ENCODE data around the gene SNAI3. TPM values are rescaled to one million over a fixed set of nuclear protein-coding genes. Genes with fewer than 3 reads are reported as not detected.
A peak's percentile ranks its signal among the peaks of the same experiment; 100 is the strongest.

The SNAI3 gene
- total and polyA plus RNA-seq, 2 of the 8 experiments (the other 6 are each of a cell fraction or from before 2014, with no cell fraction given) = 8.5 to 13.3 TPM

- peak in 1 of 2 experiments; percentile 90 for DNase-seq (ENCODE audit: low read depth in 1 of 2, low spot score in 2 of 2)
- POLR2A ChIA-PET (ENCODE audit: partially characterized antibody) = interaction anchor here (1.2 to 4.9 kb wide), 5 partner anchors 9 to 21 kb away, joined by 4 to 35 read pairs (median 5); partner anchors contain the start of genes IL17C and MVD
- 2% methylated on average over 18 of the region's 41 CpGs; no CpG with 5 or more reads in 1 of the 2 experiments for WGBS, 2 experiments (ENCODE audit: extremely low coverage in 1 of 2, insufficient coverage in 1 of 2, insufficient read length in 1 of 2, insufficient replicate concordance in 2 of 2, low coverage in 1 of 2, low lambda C conversion rate in 2 of 2, missing lambda C conversion rate in 1 of 2)
- TF ChIP-seq POLR2AphosphoS5 (IDR thresholded peaks at IDR 0.05; ENCODE audit: low read depth, low read length) (peak; percentile 64), RBBP5 (IDR thresholded peaks at IDR 0.05; ENCODE audit: borderline replicate concordance, low read depth, low read length) (0 out of 2 replicates have a peak, but pooled peaks have one; percentile 31), MAX (IDR thresholded peaks at IDR 0.05) (peak; percentile 63), SP1 (IDR thresholded peaks at IDR 0.05; ENCODE audit: low read depth, low read length) (no peak), PHF8 (conservative IDR thresholded peaks at IDR 0.05; ENCODE audit: low read depth, low read length) (peak; percentile 41; the same call in 1 of the 2 replicates), ASH2L (IDR thresholded peaks at IDR 0.05; ENCODE audit: low read length) (peak; percentile 59), KDM4A (IDR thresholded peaks at IDR 0.05; ENCODE audit: low read depth, low read length, severe bottlenecking) (peak; percentile 49), CREB1 (IDR thresholded peaks at IDR 0.05) (0 out of 2 replicates have a peak, but pooled peaks have one; percentile 25), POLR2A (IDR thresholded peaks at IDR 0.05; ENCODE audit: control extremely low read depth in 1 of 2, low read depth in 2 of 2, low read length in 2 of 2) (peak in 1 of 2 experiments; percentile 69; a peak in 1 of 3 replicates), SIN3A (conservative IDR thresholded peaks at IDR 0.05 in 1 of 2, IDR thresholded peaks at IDR 0.05 in 1 of 2; ENCODE audit: low read depth in 1 of 2, low read length in 2 of 2) (0 out of 4 replicates have a peak, but pooled peaks of 1 of the 2 experiments have one; percentile 25), EZH2 (IDR thresholded peaks at IDR 0.05; ENCODE audit: low read depth, low read length, severe bottlenecking) (no peak), JUN (IDR thresholded peaks at IDR 0.05; ENCODE audit: low read depth, low read length) (no peak)
Measured at GRCh38 chr16:88650749-88651275, 35.5 kb downstream of the SNAI3 start, which contains the start of gene CYBA. Gene CYBA, minus strand, starts transcription at chr16:88651053. Its CDS starts 40 bp downstream, at chr16:88651013.

More at GRCh38 chr16:88650749-88651275, 35.5 kb downstream of the SNAI3 start, which contains the start of gene CYBA:
- Histone ChIP-seq H3K36me3 (ENCODE audit: control insufficient read depth in 2 of 4, insufficient read depth in 4 of 4, low read length in 3 of 4) (peaks cover 3 to 19% (median 4%) of the 10 kb centered on the region in 4 experiments; a peak in 7 of 8 replicates), H2BK5ac (ENCODE audit: low read depth, low read length) (peak within 1 kb of the TSS; percentile 69; the same call in 1 of the 2 replicates), H2BK12ac (ENCODE audit: low read depth, low read length) (peak within 1 kb of the TSS; percentile 27; the same call in 1 of the 2 replicates), H4K91ac (replicated peaks; ENCODE audit: insufficient read length, low read length) (no peak within 1 kb of the TSS), H2AK5ac (ENCODE audit: low read depth, low read length) (peak within 1 kb of the TSS; percentile 30; the same call in 1 of the 2 replicates), H3K18ac (ENCODE audit: extremely low read depth, low read length) (peak within 1 kb of the TSS; percentile 96), H3K9ac (replicated peaks in 1 of 4; ENCODE audit: extremely low read depth in 1 of 4, low read depth in 3 of 4, low read length in 3 of 4) (peak within 1 kb of the TSS; percentile 56 to 60 (median 58)), H2BK15ac (ENCODE audit: low read length) (no peak within 1 kb of the TSS), H3K4me2 (ENCODE audit: insufficient read depth in 1 of 2, low read depth in 2 of 2, low read length in 2 of 2) (peak within 1 kb of the TSS; percentile 80 to 92), H3K79me2 (ENCODE audit: control insufficient read depth in 1 of 2, insufficient read depth in 2 of 2, low read length in 2 of 2) (no peaks in the 10 kb centered on the region; a peak in 1 of 4 replicates), H3K4me1 (replicated peaks in 1 of 4; ENCODE audit: control insufficient read depth in 3 of 4, insufficient read depth in 4 of 4, low read length in 3 of 4) (peaks cover 0 to 11% (median 7%) of the 10 kb centered on the region in 4 experiments; a peak in 5 of 7 replicates), H2AFZ (ENCODE audit: low read length) (no peak within 1 kb of the TSS), H3K14ac (ENCODE audit: insufficient read length) (peak within 1 kb of the TSS; percentile 83), H3K27ac (ENCODE audit: low read depth, low read length) (no peak within 1 kb of the TSS), H4K5ac (ENCODE audit: insufficient read length, low read depth, low read length) (peak within 1 kb of the TSS; percentile 75), H3K27me3 (replicated peaks in 1 of 4; ENCODE audit: control insufficient read depth in 3 of 4, extremely low read depth in 1 of 4, insufficient read depth in 3 of 4, low read length in 3 of 4) (no peaks in the 10 kb centered on the region), H2BK20ac (ENCODE audit: low read length) (no peak within 1 kb of the TSS), H3K56ac (replicated peaks; ENCODE audit: insufficient read length, low read depth, low read length) (peak within 1 kb of the TSS; percentile 25), H3K9me3 (ENCODE audit: insufficient read depth in 2 of 2, low read depth in 1 of 2, low read length in 1 of 2) (no peaks in the 10 kb centered on the region), H3K23me2 (ENCODE audit: low read depth, low read length) (peaks cover 10% of the 10 kb centered on the region; the same call in 1 of the 2 replicates), H3K4me3 (ENCODE audit: extremely low read depth in 1 of 4, insufficient read depth in 2 of 4, low read depth in 3 of 4, low read length in 4 of 4) (peak within 1 kb of the TSS; percentile 69 to 95 (median 78)), H4K20me1 (replicated peaks in 1 of 2; ENCODE audit: control insufficient read depth in 1 of 2, insufficient read depth in 2 of 2, low read length in 2 of 2) (peaks cover 2 to 24% of the 10 kb centered on the region in 2 experiments), H3K4ac (replicated peaks; ENCODE audit: insufficient read length, low read depth, low read length) (peak within 1 kb of the TSS; percentile 94), H3K79me1 (ENCODE audit: low read depth, low read length) (peaks cover 6% of the 10 kb centered on the region), H3K23ac (ENCODE audit: insufficient read length) (no peak within 1 kb of the TSS), H4K8ac (ENCODE audit: extremely low read depth, insufficient read depth, low read length) (0 out of 2 replicates have a peak within 1 kb of the TSS, but pooled peaks have one; percentile 57), H2BK120ac (replicated peaks; ENCODE audit: low read depth, low read length) (no peak within 1 kb of the TSS)
- no peak for FAIRE-seq
- CTCF ChIA-PET (ENCODE audit: partially characterized antibody) = interaction anchor here (0.5 to 1.6 kb wide), 3 partner anchors 14 to 136 kb away, joined by 3 to 5 read pairs (median 3); no protein-coding TSS in a partner anchor

All from H1 (cell line).